GM18505 (cell line): ENCODE data around the gene ABHD5.

ENCODE experiments used
- ATAC-seq: cut with Tn5 transposase; IDR thresholded peaks from one replicate; pipeline ENCODE4 v1.9.1; 2021; ENCODE audit not compliant: unreplicated experiment
- POLR2A ChIP-seq: IDR thresholded peaks from 4 replicates; pipeline ENCODE4 v1.6.1; 2011; ENCODE audit warnings: borderline replicate concordance; ENCODE audit not compliant: insufficient read depth, insufficient read length; ENCODE audit errors: extremely low read depth

The ABHD5 gene

GRCh38 chr3:43692085-43692855 lies 1.5 kb downstream of the ABHD5 start:
- ATAC-seq = no peak

GRCh38 chr3:43692971-43693370 lies 2.2 kb downstream of the ABHD5 start:
- no peak for TF ChIP-seq POLR2A
- ATAC-seq = no peak

More at GRCh38 chr3:43692085-43692855, 1.5 kb downstream of the ABHD5 start:
- TF ChIP-seq POLR2A = no peak

- no peak for TF ChIP-seq POLR2A
- no peak for ATAC-seq
These were observed 2.9 kb downstream of the ABHD5 start for GRCh38 chr3:43693594-43693993.

GRCh38 chr3:43695443-43695842 lies 4.7 kb downstream of the ABHD5 start:
- ATAC-seq = no peak
- no peak for TF ChIP-seq POLR2A

- ATAC-seq = no peak
- TF ChIP-seq POLR2A = no peak
These were observed 5.1 kb downstream of the ABHD5 start for GRCh38 chr3:43695863-43696262.

GRCh38 chr3:43696441-43696840 lies 5.7 kb downstream of the ABHD5 start:
- no peak for ATAC-seq
- TF ChIP-seq POLR2A = no peak

GRCh38 chr3:43696881-43697280 lies 6.1 kb downstream of the ABHD5 start:
- no peak for TF ChIP-seq POLR2A
- ATAC-seq = no peak

- ATAC-seq = peak; percentile 75
- no peak for TF ChIP-seq POLR2A
These were observed 9.1 kb downstream of the ABHD5 start for GRCh38 chr3:43699864-43700263.

GRCh38 chr3:43704697-43705096 lies 14.0 kb downstream of the ABHD5 start:
- no peak for TF ChIP-seq POLR2A
- no peak for ATAC-seq

- no peak for ATAC-seq
- TF ChIP-seq POLR2A = no peak
These were observed 15.6 kb downstream of the ABHD5 start for GRCh38 chr3:43706342-43706741.

- no peak for ATAC-seq
- TF ChIP-seq POLR2A = no peak
These were observed 16.5 kb downstream of the ABHD5 start for GRCh38 chr3:43707266-43707665.

GRCh38 chr3:43707998-43708397 lies 17.3 kb downstream of the ABHD5 start:
- no peak for ATAC-seq
- no peak for TF ChIP-seq POLR2A

GRCh38 chr3:43709022-43709421 lies 18.3 kb downstream of the ABHD5 start:
- TF ChIP-seq POLR2A = no peak

GRCh38 chr3:43710607-43711006 lies 19.9 kb downstream of the ABHD5 start:
- TF ChIP-seq POLR2A = no peak
- no peak for ATAC-seq

More at GRCh38 chr3:43709022-43709421, 18.3 kb downstream of the ABHD5 start:
- ATAC-seq = no peak

GRCh38 chr3:43718296-43718695 lies 27.6 kb downstream of the ABHD5 start:
- ATAC-seq = no peak
- TF ChIP-seq POLR2A = no peak

- no peak for ATAC-seq
These were observed 32.5 kb downstream of the ABHD5 start for GRCh38 chr3:43723121-43723734.

More at GRCh38 chr3:43723121-43723734, 32.5 kb downstream of the ABHD5 start:
- TF ChIP-seq POLR2A = no peak
